GM13976 (cell line): ENCODE data around the gene TENT5C.

Experiments
- DNase-seq: peaks from one replicate; pipeline ENCODE4 v3.0.0; 2012; ENCODE audit warnings: low spot score
- CTCF ChIP-seq: IDR thresholded peaks from 2 replicates; pipeline ENCODE4 v1.5.1; 2012; ENCODE audit warnings: borderline replicate concordance, mild to moderate bottlenecking; ENCODE audit not compliant: insufficient read depth; ENCODE audit errors: extremely low read depth, missing control alignments, control extremely low read depth
- in situ Hi-C: fragments of 300-500 bp; cut with MboI; formaldehyde crosslinking; loops from one replicate; pipeline ENCODE4 v1.12.0; 2022; ENCODE audit warnings: low sequenced_read_pairs, mixed read lengths, inconsistent platforms; ENCODE audit not compliant: unreplicated experiment

The TENT5C gene

GRCh38 chr1:117622726-117623125, 16.9 kb downstream of the TENT5C start:
- DNase-seq, result no peak
- no peak for TF ChIP-seq CTCF
- in situ Hi-C loops, result no loop called here

- no peak for TF ChIP-seq CTCF
- in situ Hi-C loops, result no loop called here
These were observed 17.3 kb downstream of the TENT5C start for GRCh38 chr1:117623141-117623540.

GRCh38 chr1:117623698-117624097, 17.9 kb downstream of the TENT5C start:
- in situ Hi-C loops, result no loop called here
- TF ChIP-seq CTCF, result no peak
- no peak for DNase-seq

More at GRCh38 chr1:117623141-117623540, 17.3 kb downstream of the TENT5C start:
- no peak for DNase-seq

- in situ Hi-C loops, result no loop called here
- no peak for DNase-seq
- no peak for TF ChIP-seq CTCF
These were observed 21.8 kb downstream of the TENT5C start for GRCh38 chr1:117627546-117628130.

- no peak for TF ChIP-seq CTCF
- in situ Hi-C loops, result no loop called here
- DNase-seq, result no peak
These were observed 22.5 kb downstream of the TENT5C start for GRCh38 chr1:117628343-117628742.

- no peak for DNase-seq
- in situ Hi-C loops, result no loop called here
- TF ChIP-seq CTCF, result no peak
These were observed 24.0 kb downstream of the TENT5C start for GRCh38 chr1:117629625-117630422.
